A549 (cell line): ENCODE data around the gene SPOCK2. TPM values are rescaled to one million over a fixed set of nuclear protein-coding genes. Genes with fewer than 3 reads are reported as not detected.

Source experiments
- ATAC-seq, 2 experiments: fragments of 200-7000 bp in 1 of 2; fragments of >200 bp in 1 of 2; cut with Nextera tagmentation in 1 of 2; cut with Tn5 transposase in 1 of 2; 3 replicates each; pipeline versions ENCODE4 v1.8.0 to v1.9.1; 2018 to 2020; ENCODE audit warnings: mild to moderate bottlenecking in 1 of 2, moderate library complexity in 1 of 2
- CTCF ChIA-PET: fragments of 300-600 bp; sonication (Branson Sonifier 250); formaldehyde crosslinking; extraction: SDS; loops from one replicate; lab custom pipeline; 2021; ENCODE audit warnings: antibody characterized with exemption, inconsistent platforms; lab: Yijun Ruan, JAX
- POLR2A ChIA-PET: fragments of 350-600 bp; formaldehyde crosslinking; extraction: SDS; loops from one replicate; lab custom pipeline; 2021; ENCODE audit warnings: antibody characterized with exemption, inconsistent platforms; lab: Yijun Ruan, JAX
- DNase-seq, 2 experiments: peaks; one replicate each; pipeline versions ENCODE4 v3.0.0 to v3.0.0-alpha.2; 2011 to 2016; ENCODE audit warnings: low read depth in 1 of 2, low spot score in 1 of 2
- FAIRE-seq: peaks from 2 replicates; lab custom pipeline; 2011; peaks lifted over from hg19 to GRCh38; lab: Jason Lieb, UNC
- H3K27ac ChIP-seq, 2 experiments: fragments of >200 bp; sonication (Bioruptor Twin); formaldehyde crosslinking; 3 replicates each; pipeline ENCODE4 v1.5.1; 2016 to 2017
- H3K4me1 ChIP-seq: fragments of >200 bp; sonication (Bioruptor Twin); formaldehyde crosslinking; 3 replicates; pipeline ENCODE4 v1.6.1; 2016
- H3K4me2 ChIP-seq: fragments of >200 bp; sonication (Bioruptor Twin); formaldehyde crosslinking; 3 replicates; pipeline ENCODE4 v1.6.1; 2016
- H3K4me3 ChIP-seq: fragments of >200 bp; sonication (Bioruptor Twin); formaldehyde crosslinking; 3 replicates; pipeline ENCODE4 v1.5.1; 2016
- H3K9me3 ChIP-seq: fragments of >200 bp; sonication (Bioruptor Twin); formaldehyde crosslinking; 3 replicates; pipeline ENCODE4 v1.6.1; 2016
- BCL3 ChIP-seq: fragments of >200 bp; sonication (Bioruptor Twin); formaldehyde crosslinking; IDR thresholded peaks from 3 replicates; pipeline ENCODE4 v1.6.1; 2016
- BHLHE40 ChIP-seq: IDR thresholded peaks from 2 replicates; pipeline ENCODE4 v1.6.1; 2012; ENCODE audit warnings: low read depth, low read length, inconsistent platforms
- CBX8 ChIP-seq: fragments of 200-600 bp; sonication (generic); IDR thresholded peaks from 2 replicates; pipeline ENCODE4 v1.6.1; 2016
- CHD2 ChIP-seq: fragments of 150-350 bp; IDR thresholded peaks from 2 replicates; pipeline ENCODE4 v1.6.1; 2014; ENCODE audit warnings: low read length; ENCODE audit not compliant: partially characterized antibody
- CHD4 ChIP-seq: fragments of 200-600 bp; sonication (generic); IDR thresholded peaks from 2 replicates; pipeline ENCODE4 v1.6.1; 2016; ENCODE audit warnings: antibody characterized with exemption, mild to moderate bottlenecking, borderline replicate concordance
- ESRRA ChIP-seq: fragments of 150-350 bp; IDR thresholded peaks from 2 replicates; pipeline ENCODE4 v1.6.1; 2014; ENCODE audit warnings: mild to moderate bottlenecking, low read length, borderline replicate concordance
- FOSL2 ChIP-seq, 2 experiments: fragments of 450-650 bp in 1 of 2; fragments of >200 bp in 1 of 2; sonication (Bioruptor Twin) in 1 of 2; formaldehyde crosslinking; IDR thresholded peaks; 2 replicates each; pipeline versions ENCODE4 v1.5.0 to v1.6.1; 2016 to 2020; ENCODE audit warnings: mild to moderate bottlenecking in 1 of 2, moderate library complexity in 1 of 2
- FOXS1 ChIP-seq: fragments of 250-450 bp; sonication (Bioruptor Pico); IDR thresholded peaks from 2 replicates; pipeline ENCODE4 v1.5.0; 2020; ENCODE audit warnings: mild to moderate bottlenecking, moderate library complexity
- HDAC2 ChIP-seq: fragments of 200-600 bp; sonication (generic); IDR thresholded peaks from 2 replicates; pipeline ENCODE4 v1.6.1; 2016
- HES2 ChIP-seq: fragments of >200 bp; sonication (Bioruptor Twin); formaldehyde crosslinking; IDR thresholded peaks from 2 replicates; pipeline ENCODE4 v1.6.1; 2016
- JUNB ChIP-seq: fragments of >200 bp; sonication (Bioruptor Twin); formaldehyde crosslinking; IDR thresholded peaks from 2 replicates; pipeline ENCODE4 v1.6.1; 2016
- NFE2L2 ChIP-seq: fragments of 150-350 bp; conservative IDR thresholded peaks from 2 replicates; pipeline ENCODE4 v1.6.1; 2014; ENCODE audit warnings: low read length
- NR3C1 ChIP-seq: fragments of >200 bp; sonication (Bioruptor Twin); formaldehyde crosslinking; IDR thresholded peaks from 3 replicates; pipeline ENCODE4 v1.6.1; 2017
- RAD21 ChIP-seq, 2 experiments: fragments of >200 bp in 1 of 2; sonication (Bioruptor Twin) in 1 of 2; formaldehyde crosslinking in 1 of 2; IDR thresholded peaks in 1 of 2; conservative IDR thresholded peaks in 1 of 2; 2 replicates in 1 of 2; 3 replicates in 1 of 2; pipeline ENCODE4 v1.6.1; 2012 to 2018; ENCODE audit warnings: inconsistent platforms in 1 of 2
- RCOR1 ChIP-seq: fragments of 150-350 bp; IDR thresholded peaks from 2 replicates; pipeline ENCODE4 v1.6.1; 2014; ENCODE audit warnings: antibody characterized with exemption, low read length, low read depth
- SREBF2 ChIP-seq: fragments of 450-650 bp; IDR thresholded peaks from 2 replicates; pipeline ENCODE4 v1.6.1; 2014; ENCODE audit warnings: mild to moderate bottlenecking, moderate library complexity
- TFCP2L1 ChIP-seq: fragments of 250-450 bp; sonication (Bioruptor Pico); IDR thresholded peaks from 2 replicates; pipeline ENCODE4 v1.5.0; 2021; ENCODE audit warnings: mild to moderate bottlenecking
- TP53 ChIP-seq: fragments of 250-450 bp; sonication (Bioruptor Pico); IDR thresholded peaks from 2 replicates; pipeline ENCODE4 v1.5.0; 2021; ENCODE audit warnings: mild to moderate bottlenecking, moderate library complexity
- USF2 ChIP-seq: fragments of 450-650 bp; IDR thresholded peaks from 2 replicates; pipeline ENCODE4 v1.6.1; 2014; ENCODE audit warnings: antibody characterized with exemption
- ZSCAN20 ChIP-seq: fragments of 250-450 bp; sonication (Bioruptor Pico); IDR thresholded peaks from 2 replicates; pipeline ENCODE4 v1.8.0; 2022; ENCODE audit warnings: mild to moderate bottlenecking, moderate library complexity
- WGBS: methylation state at CpG from one replicate; pipeline ENCODE4 v1.1.6; 2017; ENCODE audit errors: missing lambda C conversion rate; 5-methylcytosine and 5-hydroxymethylcytosine counted together
- polyA plus RNA-seq, 4 experiments: library from polyadenylated mRNA; depleted of rRNA in 3 of 4; stranded (reverse); fragments of >200 nt; fragmentation: RNase III in 1 of 4; extraction: RNeasy Plus Mini Kit Qiagen cat#74134 plus additional on column Dnase treatment in 1 of 4; gene quantifications; 2 replicates in 3 of 4; 3 replicates in 1 of 4; pipeline ENCODE4 v1.2.3, GENCODE V29; 2011 to 2017

SPOCK2 gene
- polyA plus RNA-seq, 2 of the 4 experiments (the other 2 are of a cell fraction) = 0.52 to 0.67 TPM

- H3K4me1 ChIP-seq = no peaks in the 10 kb centered on the region
- DNase-seq = no peak
- POLR2A ChIA-PET = no interaction called here
- ATAC-seq = no peak
- H3K27ac ChIP-seq = no peak overlapping the region
- H3K4me2 ChIP-seq = no peak overlapping the region
- FAIRE-seq = no peak
- CTCF ChIA-PET = interaction anchor here (0.6 to 4.4 kb wide), 5 partner anchors 9 to 977 kb away, joined by 3 to 44 read pairs (median 4); no protein-coding TSS in a partner anchor
- TF ChIP-seq NFE2L2 = no peak
- TF ChIP-seq CHD2 = no peak
- no peak for TF ChIP-seq CHD4
- TF ChIP-seq RAD21 (conservative IDR thresholded peaks at IDR 0.05 in 1 of 2, IDR thresholded peaks at IDR 0.05 in 1 of 2) = no peak
- no peak for TF ChIP-seq RCOR1
- TF ChIP-seq BCL3 = no peak
- TF ChIP-seq FOXS1 (CRISPR knock-in tag) = no peak
- TF ChIP-seq NR3C1 = no peak
- TF ChIP-seq SREBF2 = no peak
- TF ChIP-seq HDAC2 = no peak
- TF ChIP-seq FOSL2 (IDR thresholded peaks at IDR 0.05) = no peak
- no peak for TF ChIP-seq FOSL2 (CRISPR knock-in tag; IDR thresholded peaks at IDR 0.05)
- TF ChIP-seq, all 56 proteins: peak for 0
- Histone ChIP-seq H3K9me3 (no peaks in the 10 kb centered on the region), H3K4me3 (no peak overlapping the region)
- 88% methylated on average over 23 of the region's 25 CpGs for whole genome bisulfite sequencing
Measured at GRCh38 chr10:72056932-72057751, 31.2 kb downstream of the SPOCK2 start.

GRCh38 chr10:72056113-72056512 is 32.2 kb downstream of the SPOCK2 start:
- no peak for ATAC-seq
- WGBS = 83% methylated on average over 5 of the region's 5 CpGs
- CTCF ChIA-PET = interaction anchor here (1.9 to 4.4 kb wide), 2 partner anchors 8 to 160 kb away, joined by 6 to 44 read pairs; no protein-coding TSS in a partner anchor
- Histone ChIP-seq H3K4me1 (no peaks in the 10 kb centered on the region), H3K27ac (no peak overlapping the region), H3K4me3 (no peak overlapping the region), H3K4me2 (no peak overlapping the region), H3K9me3 (no peaks in the 10 kb centered on the region)
- TF ChIP-seq NFE2L2 (no peak), ESRRA (no peak), TFCP2L1 (CRISPR knock-in tag) (no peak), HES2 (no peak), JUNB (no peak), ZSCAN20 (CRISPR knock-in tag) (no peak), CHD4 (no peak), SREBF2 (no peak), TP53 (CRISPR knock-in tag) (no peak), BHLHE40 (no peak), USF2 (no peak), CBX8 (no peak)
- no peak for DNase-seq
- FAIRE-seq = no peak
- POLR2A ChIA-PET = no interaction called here

GRCh38 chr10:72053690-72054089 is 34.7 kb downstream of the SPOCK2 start:
- CTCF ChIA-PET = interaction anchor here (1.1 to 22.0 kb wide), 5 partner anchors 9 to 157 kb away, joined by 3 to 207 read pairs (median 9); no protein-coding TSS in a partner anchor
- TF ChIP-seq ESRRA = no peak
- no peak overlapping the region for H3K4me3 ChIP-seq
- WGBS = 86% methylated on average over 7 of the region's 7 CpGs
- H3K4me1 ChIP-seq = no peaks in the 10 kb centered on the region
- H3K9me3 ChIP-seq = peaks cover 10% of the 10 kb centered on the region; the same call in 2 of the 3 replicates
- ATAC-seq (no peak), DNase-seq (no peak), FAIRE-seq (no peak)
- POLR2A ChIA-PET = no interaction called here
- no peak overlapping the region for H3K4me2 ChIP-seq
- no peak overlapping the region for H3K27ac ChIP-seq
